ENCODE data around the gene WDHD1. TPM values are rescaled to one million over a fixed set of nuclear protein-coding genes. Genes with fewer than 3 reads are reported as not detected.

WDHD1 gene
- total RNA-seq = 2.2 and 2.3 TPM in 2 replicates

GRCh38 chr14:55026793-55027561, at the start of gene WDHD1, which contains the start of gene SOCS4:
WDHD1 (minus strand) TSS chr14:55027099; CDS start chr14:55026787, 312 bp downstream.
SOCS4 (plus strand) TSS chr14:55027236; CDS start chr14:55043042, 15,806 bp downstream.

GRCh38 chr14:55051423-55052268, 24.7 kb upstream of the WDHD1 start, which contains the start of gene MAPK1IP1L:
MAPK1IP1L (plus strand) TSS chr14:55051647; CDS start chr14:55061684, 10,037 bp downstream.

GRCh38 chr14:54902521-54903420, 124.1 kb downstream of the WDHD1 start, which contains the start of gene GCH1:
GCH1 (minus strand) TSS chr14:54902826; CDS start chr14:54902663, 163 bp downstream.

Other genes starting within 250 kb of the WDHD1 start
- 2.3 and 4.1 TPM in 2 replicates for gene GCH1, start 124.3 kb downstream of the WDHD1 start, total RNA-seq
- gene SOCS4, start 137 bp upstream of the WDHD1 start, total RNA-seq = 7.9 and 13.1 TPM in 2 replicates
- gene MAPK1IP1L, start 24.5 kb upstream of the WDHD1 start, total RNA-seq = 53.8 and 60.1 TPM in 2 replicates
- 601 and 678 TPM in 2 replicates for gene LGALS3, start 102.2 kb upstream of the WDHD1 start, total RNA-seq
- 5.4 and 7.8 TPM in 2 replicates for gene DLGAP5, start 164.5 kb upstream of the WDHD1 start, total RNA-seq
- 10.3 and 15.9 TPM in 2 replicates for gene FBXO34, start 244.3 kb upstream of the WDHD1 start, total RNA-seq